HG03095 (cell line): ENCODE data around the gene MT1E.
"Not testable (repeated sequence)": the region's sequence is repeated elsewhere in the genome, so short reads cannot be mapped to it uniquely, and the experiment has no call there.

Experiments used
- ATAC-seq: cut with Tn5 transposase; IDR thresholded peaks from one replicate; pipeline ENCODE4 v1.9.1; 2021; ENCODE audit warnings: moderate library complexity; ENCODE audit not compliant: unreplicated experiment

Gene MT1E

DNA sequence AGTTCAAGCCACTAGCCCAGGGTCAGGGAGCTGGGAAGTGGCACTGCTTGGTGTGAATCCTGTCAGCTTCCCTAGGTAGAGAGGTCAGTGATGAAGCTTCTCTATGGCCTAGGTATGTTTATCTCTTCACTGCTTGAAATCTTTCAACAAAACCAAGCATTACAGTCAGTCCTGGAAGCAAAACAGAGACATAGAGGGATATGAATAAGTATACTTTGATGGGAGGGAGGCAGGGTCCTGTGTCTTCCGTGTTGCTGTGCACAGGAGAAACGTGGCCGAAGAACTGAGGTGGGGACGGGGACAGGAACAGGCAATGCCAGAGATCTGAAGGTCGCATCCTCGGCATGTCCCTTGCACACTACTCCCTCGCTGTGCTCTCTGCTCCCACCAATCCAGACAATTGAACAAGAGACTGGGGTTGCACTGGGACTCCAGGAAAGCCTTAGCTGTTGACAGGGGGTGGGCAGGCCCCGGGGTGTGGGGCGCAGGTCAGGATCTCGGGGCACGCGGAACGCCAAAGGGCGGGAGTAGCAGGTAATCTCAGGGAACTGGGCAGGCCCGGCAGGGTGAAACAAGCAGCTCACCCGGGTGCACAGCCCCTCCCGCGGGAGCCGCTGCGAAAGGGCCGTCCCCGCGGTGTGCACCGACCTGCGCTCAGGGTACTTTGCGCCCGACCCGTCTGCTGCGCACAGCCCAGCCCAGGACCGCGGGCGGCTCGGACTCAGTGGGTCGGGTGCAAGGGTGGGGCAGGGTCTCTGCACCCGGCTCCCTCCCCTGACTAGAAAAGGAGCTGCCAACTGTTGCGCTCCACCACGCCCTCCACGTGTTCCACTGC is 43.6 kb downstream of the MT1E start, which contains the start of gene MT1H:
MT1H (plus strand) TSS at position 810 of the 835 bp plus-strand sequence. CDS start 71 bp downstream, outside the sequence.
- no peak for ATAC-seq

GRCh38 chr16:56669840-56670619 is 44.4 kb downstream of the MT1E start:
- no peak for ATAC-seq

- ATAC-seq: no peak
Observed at GRCh38 chr16:56670620-56670934, 45.0 kb downstream of the MT1E start.

GRCh38 chr16:56671691-56672090 is 46.1 kb downstream of the MT1E start:
- ATAC-seq: not testable (repeated sequence)

DNA sequence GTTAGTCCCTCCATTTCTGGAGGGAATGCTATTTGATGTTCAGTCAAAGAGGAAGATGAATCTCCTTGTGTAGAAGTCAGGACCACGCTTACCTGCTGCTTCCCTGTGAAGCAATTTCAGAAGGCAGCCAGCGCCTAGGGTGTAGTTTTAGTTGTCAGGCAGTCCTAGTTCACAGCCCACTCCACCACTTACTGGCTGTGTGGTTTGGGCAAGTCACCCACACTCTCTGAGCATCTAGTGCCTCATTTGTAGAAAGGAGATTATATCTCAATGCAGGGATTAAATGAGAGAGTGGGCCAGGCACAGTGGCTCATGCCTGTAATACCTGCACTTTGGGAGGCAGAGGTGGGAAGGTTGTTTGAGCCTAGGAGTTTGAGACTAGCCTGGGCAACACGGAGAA is 46.6 kb downstream of the MT1E start:
- ATAC-seq: not testable (repeated sequence)

DNA sequence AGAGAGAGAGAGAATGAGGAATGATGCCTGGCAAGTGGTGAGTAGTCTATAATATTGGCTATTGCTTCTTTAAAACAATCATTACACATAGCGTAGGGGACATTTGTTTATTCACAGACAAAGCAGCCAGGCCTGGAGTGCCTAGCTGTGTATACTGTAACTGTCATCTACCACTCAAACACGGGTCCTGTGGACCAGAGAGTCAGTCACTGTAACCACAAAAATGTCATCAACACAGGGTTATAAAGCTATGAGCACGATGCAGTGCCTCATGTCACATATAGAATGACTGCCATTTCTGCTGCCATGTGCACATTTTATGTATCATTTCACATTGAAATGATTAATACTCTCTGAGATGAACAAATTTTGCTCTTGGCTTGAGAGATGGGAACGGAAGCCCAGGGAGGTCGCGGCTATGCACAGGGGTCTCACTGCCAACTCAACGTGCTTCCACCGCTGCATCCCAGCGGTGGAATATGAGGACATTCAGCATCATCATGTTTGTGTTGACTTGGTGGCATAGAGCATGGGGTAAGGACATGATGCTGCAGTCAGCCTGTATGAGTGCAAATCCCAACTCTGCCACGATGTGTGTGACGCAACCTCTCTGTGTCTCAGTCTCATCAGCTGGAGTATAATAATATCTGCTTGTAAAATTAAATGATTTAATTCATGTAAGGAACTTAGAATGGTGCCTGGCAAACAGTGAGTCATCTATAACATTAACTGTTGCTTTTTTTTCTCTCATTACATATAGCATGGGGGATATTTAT is 47.4 kb downstream of the MT1E start:
- no peak for ATAC-seq

DNA sequence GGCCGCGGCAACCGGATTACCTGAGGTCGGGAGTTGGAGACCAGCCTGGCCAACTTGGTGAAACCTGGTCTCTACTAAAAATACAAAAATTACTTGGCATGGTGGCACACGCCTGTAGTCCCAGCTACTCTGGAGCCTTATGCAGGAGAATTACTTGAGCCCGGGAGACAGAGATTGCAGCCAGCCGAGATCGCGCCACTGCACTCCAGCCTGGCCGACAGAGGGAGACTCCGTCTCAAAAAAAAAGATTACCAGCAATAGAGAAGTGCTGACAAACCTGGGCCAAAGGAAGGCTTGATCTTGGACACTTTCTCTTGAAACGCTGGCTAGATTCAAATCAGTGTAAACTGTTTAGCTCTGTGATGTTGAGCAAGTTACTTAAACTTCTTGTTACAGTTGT is 48.3 kb downstream of the MT1E start:
- ATAC-seq: no peak

DNA sequence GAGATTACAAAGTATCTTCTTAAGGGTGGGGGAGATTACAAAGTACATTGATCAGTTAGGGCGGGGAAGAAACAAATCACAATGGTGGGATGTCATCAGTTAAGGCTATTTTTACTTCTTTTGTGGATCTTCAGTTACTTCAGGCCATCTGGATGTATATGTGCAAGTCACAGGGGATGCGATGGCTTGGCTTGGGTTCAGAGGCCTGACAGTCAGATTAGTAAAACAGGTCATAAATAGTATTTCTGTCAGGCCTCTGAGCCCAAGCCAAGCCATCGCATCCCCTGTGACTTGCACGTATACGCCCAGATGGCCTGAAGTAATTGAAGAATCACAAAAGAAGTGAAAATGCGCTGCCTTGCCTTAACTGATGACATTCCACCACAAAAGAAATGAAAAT is 49.0 kb downstream of the MT1E start:
- ATAC-seq: not testable (repeated sequence)

- no peak for ATAC-seq
Observed at GRCh38 chr16:56675685-56676210, 50.2 kb downstream of the MT1E start.
